GM19468 (cell line): ENCODE results near the gene CRKL.

ENCODE experiments used
- ATAC-seq: cut with Tn5 transposase; IDR thresholded peaks from one replicate; pipeline ENCODE4 v1.9.1; 2021; ENCODE audit warnings: mild to moderate bottlenecking, moderate library complexity, moderate number of reproducible peaks; ENCODE audit not compliant: unreplicated experiment; ENCODE audit errors: extremely low read depth

Gene CRKL

GRCh38 chr22:20979243-20979809 is 62.1 kb downstream of the CRKL start:
- ATAC-seq, result no peak

GRCh38 chr22:20979940-20980453 is 62.8 kb downstream of the CRKL start:
- no peak for ATAC-seq

GRCh38 chr22:20980523-20980922 is 63.3 kb downstream of the CRKL start:
- no peak for ATAC-seq

- no peak for ATAC-seq
Observed at GRCh38 chr22:20980938-20981722, 63.9 kb downstream of the CRKL start.

- peak; percentile 44 for ATAC-seq
Observed at GRCh38 chr22:20981787-20982562, 64.8 kb downstream of the CRKL start, which contains the start of gene LZTR1. Gene LZTR1 (plus strand): TSS chr22:20982297. CDS start chr22:20982372, 75 bp downstream.

- no peak for ATAC-seq
Observed at GRCh38 chr22:20982563-20982882, 65.3 kb downstream of the CRKL start.

- no peak for ATAC-seq
Observed at GRCh38 chr22:20983081-20983771, 66.0 kb downstream of the CRKL start.

- no peak for ATAC-seq
Observed at GRCh38 chr22:20985720-20986119, 68.5 kb downstream of the CRKL start.

GRCh38 chr22:20986365-20986764 is 69.2 kb downstream of the CRKL start:
- ATAC-seq, result no peak

- ATAC-seq, result no peak
Observed at GRCh38 chr22:20987375-20987774, 70.2 kb downstream of the CRKL start.

GRCh38 chr22:20988573-20989322 is 71.5 kb downstream of the CRKL start:
- no peak for ATAC-seq

- no peak for ATAC-seq
Observed at GRCh38 chr22:20989323-20990138, 72.3 kb downstream of the CRKL start.

GRCh38 chr22:20990184-20991180 is 73.3 kb downstream of the CRKL start:
- ATAC-seq, result no peak

GRCh38 chr22:20991252-20992055 is 74.2 kb downstream of the CRKL start:
- ATAC-seq, result no peak

GRCh38 chr22:20992056-20992442 is 74.8 kb downstream of the CRKL start:
- no peak for ATAC-seq

GRCh38 chr22:20992456-20993303 is 75.5 kb downstream of the CRKL start:
- ATAC-seq, result no peak
